ENCODE data around the gene RHOF.

Gene RHOF

DNA sequence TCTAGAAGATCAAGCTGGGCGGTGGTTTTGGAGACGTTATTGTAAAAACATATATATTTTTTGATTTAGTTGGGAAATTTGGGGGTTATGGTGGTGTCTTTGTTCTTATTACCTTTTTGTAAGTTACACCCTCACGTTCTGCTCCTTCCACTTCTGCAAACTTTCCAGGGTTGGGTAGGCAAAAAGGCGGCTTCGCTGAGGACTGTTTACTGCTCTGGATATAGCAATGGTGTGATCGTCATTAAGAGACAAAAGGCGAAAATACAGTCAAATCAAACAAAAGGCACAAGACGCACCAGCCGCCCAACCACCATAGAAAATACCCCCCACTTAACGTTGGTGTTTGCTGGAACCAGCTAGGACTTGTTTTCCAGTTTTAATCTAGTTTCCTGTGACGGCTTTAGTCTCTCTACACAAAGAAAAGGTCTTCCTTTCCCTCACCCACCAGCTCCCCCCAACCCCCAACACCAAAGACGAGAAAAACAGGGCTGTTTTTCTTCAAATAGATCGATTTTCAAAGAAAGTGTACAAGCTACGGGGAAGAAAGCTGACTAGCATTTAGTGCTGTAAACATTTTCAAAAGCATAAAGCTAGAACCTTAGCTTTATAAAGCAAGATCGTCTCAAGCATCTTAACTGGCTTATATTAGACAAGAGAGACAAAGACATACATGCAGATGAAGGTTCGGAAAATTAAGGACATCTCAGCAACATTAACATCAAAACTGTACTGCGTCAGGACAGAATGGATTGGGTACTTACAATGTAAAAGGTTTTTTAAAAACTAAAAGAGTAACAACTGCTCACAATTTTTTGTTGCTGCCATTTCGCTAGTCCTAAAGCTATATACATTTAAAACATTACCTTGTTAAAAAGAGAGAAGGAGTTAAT is 8.4 kb upstream of the RHOF start:
- no peak for DNase-seq

DNA sequence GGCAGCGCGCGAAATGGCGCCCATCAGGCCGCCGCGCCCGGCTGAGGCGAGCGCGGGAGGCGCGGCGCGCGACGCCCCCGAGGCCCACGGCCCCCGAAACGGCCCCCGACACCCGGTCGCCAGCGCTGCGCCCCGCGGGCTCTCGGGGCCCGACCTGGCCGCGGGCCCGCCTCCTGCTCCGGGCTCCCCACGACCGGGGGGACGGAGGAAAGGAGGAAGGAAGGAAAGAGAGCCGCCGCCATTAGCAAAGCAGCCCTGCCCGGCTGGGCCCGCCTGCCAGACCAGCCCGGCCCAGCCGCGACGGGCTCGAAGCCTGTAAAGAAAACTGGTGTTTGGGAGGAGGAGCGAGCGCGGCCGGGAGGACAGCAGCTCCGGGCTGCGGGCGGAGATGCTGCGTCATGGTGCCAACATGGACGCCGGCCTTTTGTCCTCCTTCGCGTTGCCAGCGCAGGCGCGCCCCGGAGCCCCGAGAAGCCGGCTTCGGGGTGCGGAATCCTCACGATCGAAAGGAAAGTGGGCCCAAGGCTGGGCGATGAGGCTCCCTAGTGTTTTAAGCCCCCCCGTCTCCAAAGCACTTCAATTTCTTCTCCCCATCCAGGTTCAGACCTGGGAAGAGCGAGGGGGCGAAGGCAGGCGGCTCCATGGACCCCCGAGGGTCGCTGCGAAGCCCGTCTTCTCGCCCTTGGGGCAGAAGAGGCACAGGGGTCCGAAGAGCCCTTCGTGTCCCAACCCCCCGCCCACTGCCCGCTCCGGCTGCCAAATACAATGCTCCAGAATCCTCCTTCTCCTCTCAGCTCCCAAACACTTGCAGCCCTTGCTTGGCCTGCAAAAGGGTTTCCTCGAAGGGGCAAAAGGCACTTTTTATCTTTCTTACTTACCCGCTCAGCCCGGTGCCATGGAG is 7.5 kb upstream of the RHOF start:
- Histone ChIP-seq H3K4me3 (ENCODE audit: control insufficient read depth in 1 of 7, extremely low read depth in 1 of 7, insufficient read depth in 4 of 7, low read depth in 2 of 7, low read length in 6 of 7) (peak overlapping the region; percentile 47 to 97 (median 89)), H3K4me1 (ENCODE audit: control extremely low read depth in 1 of 4, control insufficient read depth in 4 of 4, insufficient read depth in 4 of 4, low read length in 3 of 4) (peaks cover 15 to 57% (median 46%) of the 10 kb centered on the region in 4 experiments), H3K9me3 (ENCODE audit: control extremely low read depth in 1 of 5, control insufficient read depth in 4 of 5, insufficient read depth in 2 of 5, low read depth in 1 of 5, low read length in 4 of 5) (no peaks in the 10 kb centered on the region), H3K36me3 (ENCODE audit: control insufficient read depth in 4 of 4, insufficient read depth in 4 of 4, low read length in 3 of 4) (peaks cover 0 to 31% (median 13%) of the 10 kb centered on the region in 4 experiments), H3K27ac (ENCODE audit: insufficient read depth in 1 of 2, low read depth in 1 of 2, low read length in 2 of 2, poor library complexity in 1 of 2, severe bottlenecking in 2 of 2) (peak overlapping the region; percentile 96 to 98), H3K27me3 (replicated peaks in 2 of 5; ENCODE audit: control insufficient read depth in 4 of 5, insufficient read depth in 5 of 5, low read length in 4 of 5) (no peaks in the 10 kb centered on the region)
- CTCF ChIA-PET: interaction anchor here (1.1 to 12.9 kb wide), 5 partner anchors 4 to 93 kb away, joined by 5 to 462 read pairs (median 8); partner anchors contain the start of genes RHOF and SETD1B
- DNase-seq: peak; percentile 77 to 90 (median 86)
- POLR2A ChIA-PET: interaction anchor here (1.0 to 3.6 kb wide), 3 partner anchors 10 to 19 kb away, joined by 3 to 24 read pairs (median 5); no protein-coding TSS in a partner anchor
- under 1% methylated on average over 83 of the region's 86 CpGs for WGBS (ENCODE audit: insufficient coverage)

More for the DNA sequence above, 8.4 kb upstream of the RHOF start:
- Histone ChIP-seq H3K36me3 (ENCODE audit: control insufficient read depth in 4 of 4, insufficient read depth in 4 of 4, low read length in 3 of 4) (peaks cover 0 to 31% (median 9%) of the 10 kb centered on the region in 4 experiments), H3K9me3 (ENCODE audit: control extremely low read depth in 1 of 5, control insufficient read depth in 4 of 5, insufficient read depth in 2 of 5, low read depth in 1 of 5, low read length in 4 of 5) (no peaks in the 10 kb centered on the region), H3K4me3 (ENCODE audit: control insufficient read depth in 1 of 7, extremely low read depth in 1 of 7, insufficient read depth in 4 of 7, low read depth in 2 of 7, low read length in 6 of 7) (peak overlapping the region; percentile 47 to 97 (median 89)), H3K27me3 (replicated peaks in 2 of 5; ENCODE audit: control insufficient read depth in 4 of 5, insufficient read depth in 5 of 5, low read length in 4 of 5) (no peaks in the 10 kb centered on the region), H3K27ac (ENCODE audit: insufficient read depth in 1 of 2, low read depth in 1 of 2, low read length in 2 of 2, poor library complexity in 1 of 2, severe bottlenecking in 2 of 2) (peak overlapping the region; percentile 96 to 98), H3K4me1 (ENCODE audit: control extremely low read depth in 1 of 4, control insufficient read depth in 4 of 4, insufficient read depth in 4 of 4, low read length in 3 of 4) (peaks cover 17 to 62% (median 52%) of the 10 kb centered on the region in 4 experiments)
- ChIA-PET CTCF (interaction anchor here (0.9 to 12.9 kb wide), 7 partner anchors 5 to 92 kb away, joined by 3 to 462 read pairs (median 5); partner anchors contain the start of genes RHOF and SETD1B), POLR2A (interaction anchor here (0.6 to 3.6 kb wide), 4 partner anchors 10 to 34 kb away, joined by 4 to 24 read pairs (median 6); no protein-coding TSS in a partner anchor)
- 0% methylated on average over 7 of the region's 18 CpGs for WGBS (ENCODE audit: insufficient coverage)

DNA sequence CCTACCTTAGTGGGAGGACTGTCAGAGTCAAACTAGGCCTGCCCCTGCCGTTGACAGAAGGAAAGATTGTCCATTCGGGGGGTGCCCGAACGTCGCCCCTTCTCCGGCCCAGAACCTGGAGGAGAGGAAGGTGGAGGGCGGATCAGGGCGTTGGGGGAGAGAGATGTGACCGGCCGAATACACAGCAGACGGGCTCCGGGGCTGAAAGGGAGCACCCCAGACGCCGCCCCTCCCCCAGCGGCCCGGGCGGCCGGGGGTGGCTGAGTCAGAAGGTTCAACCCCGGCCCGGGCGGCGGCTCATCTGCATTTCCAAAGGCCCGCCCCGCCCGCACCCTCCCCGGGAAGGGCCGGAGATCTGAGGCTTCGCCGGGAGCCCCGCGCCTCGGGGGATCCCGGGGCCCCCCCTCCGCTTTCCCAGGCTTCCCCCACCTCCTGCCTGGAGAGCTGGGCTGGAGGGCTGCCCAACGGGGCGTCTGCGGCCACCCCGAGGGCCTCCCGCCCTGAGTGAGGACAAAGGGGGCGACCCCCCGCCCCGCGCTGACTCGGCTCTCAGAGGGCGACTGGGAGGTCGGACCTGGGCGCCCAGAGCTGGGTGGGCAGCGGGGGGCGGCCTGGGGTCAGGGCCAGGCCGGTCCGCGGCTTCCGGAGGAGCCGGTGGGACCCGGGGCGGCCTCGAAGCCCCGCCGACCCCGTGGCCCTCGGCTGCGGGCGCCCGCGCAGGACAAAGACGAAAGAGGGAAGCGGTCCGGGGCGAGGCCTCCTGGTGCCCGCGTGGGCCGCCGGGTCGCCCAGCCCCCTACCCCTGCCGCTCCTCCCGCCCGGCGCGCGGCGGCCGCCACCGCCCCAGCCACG is 6.6 kb upstream of the RHOF start:
- ChIA-PET CTCF (interaction anchor here (1.6 to 12.8 kb wide), 3 partner anchors 8 to 91 kb away, joined by 7 to 462 read pairs (median 90); partner anchors contain the start of genes PSMD9 and SETD1B), POLR2A (interaction anchor here (1.0 to 3.6 kb wide), 2 partner anchors 12 to 18 kb away, joined by 3 to 24 read pairs; no protein-coding TSS in a partner anchor)
- H3K36me3 ChIP-seq (ENCODE audit: control insufficient read depth in 4 of 4, insufficient read depth in 4 of 4, low read length in 3 of 4): peaks cover 0 to 36% (median 17%) of the 10 kb centered on the region in 4 experiments
- H3K27me3 ChIP-seq (replicated peaks in 2 of 5; ENCODE audit: control insufficient read depth in 4 of 5, insufficient read depth in 5 of 5, low read length in 4 of 5): no peaks in the 10 kb centered on the region
- no peaks in the 10 kb centered on the region for H3K9me3 ChIP-seq (ENCODE audit: control extremely low read depth in 1 of 5, control insufficient read depth in 4 of 5, insufficient read depth in 2 of 5, low read depth in 1 of 5, low read length in 4 of 5)
- H3K4me1 ChIP-seq (ENCODE audit: control extremely low read depth in 1 of 4, control insufficient read depth in 4 of 4, insufficient read depth in 4 of 4, low read length in 3 of 4): peaks cover 15 to 54% (median 43%) of the 10 kb centered on the region in 4 experiments
- H3K27ac ChIP-seq (ENCODE audit: insufficient read depth in 1 of 2, low read depth in 1 of 2, low read length in 2 of 2, poor library complexity in 1 of 2, severe bottlenecking in 2 of 2): peak overlapping the region; percentile 66 to 98
- DNase-seq: peak in 2 of 3 donors; percentile 67 to 78
- H3K4me3 ChIP-seq (ENCODE audit: control insufficient read depth in 1 of 7, extremely low read depth in 1 of 7, insufficient read depth in 4 of 7, low read depth in 2 of 7, low read length in 6 of 7): peak overlapping the region; percentile 47 to 97 (median 89)
- WGBS (ENCODE audit: insufficient coverage): 0% methylated on average over 54 of the region's 84 CpGs

DNA sequence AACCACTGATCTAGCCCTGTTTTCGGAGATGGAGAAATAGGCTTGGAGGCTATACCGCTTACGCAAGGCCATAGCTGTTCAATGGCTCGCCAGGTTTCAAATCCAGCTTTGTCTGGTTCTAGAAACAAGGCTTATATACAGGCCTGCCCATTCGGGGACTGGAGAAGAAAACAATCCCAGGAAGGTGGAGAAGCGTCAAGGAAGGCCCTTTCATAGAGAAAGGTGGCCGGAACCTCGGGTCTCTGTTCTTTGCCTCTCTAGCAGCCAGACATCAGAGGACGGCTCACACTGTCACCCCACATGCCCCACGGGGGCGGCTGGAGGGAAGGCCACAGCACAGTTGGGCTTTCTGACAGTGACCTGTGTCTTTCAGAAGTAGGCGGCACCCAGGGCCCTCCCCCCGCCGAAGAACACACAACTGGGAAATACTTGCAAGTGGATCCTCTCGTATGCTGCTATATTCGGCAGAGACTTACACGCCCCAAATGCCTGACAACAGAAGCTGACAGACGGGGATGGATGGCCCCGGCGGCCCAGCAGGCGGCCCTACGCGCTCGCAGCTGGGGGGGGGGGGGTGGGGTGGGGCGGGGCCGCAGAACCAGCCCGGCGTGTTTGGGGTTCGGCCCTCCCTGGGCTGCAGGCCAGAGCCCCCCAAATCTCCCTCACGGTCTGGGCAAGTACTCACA is 5.8 kb upstream of the RHOF start:
- Histone ChIP-seq H3K27me3 (replicated peaks in 2 of 5; ENCODE audit: control insufficient read depth in 4 of 5, insufficient read depth in 5 of 5, low read length in 4 of 5) (no peaks in the 10 kb centered on the region), H3K36me3 (ENCODE audit: control insufficient read depth in 4 of 4, insufficient read depth in 4 of 4, low read length in 3 of 4) (peaks cover 0 to 36% (median 17%) of the 10 kb centered on the region in 4 experiments), H3K4me1 (ENCODE audit: control extremely low read depth in 1 of 4, control insufficient read depth in 4 of 4, insufficient read depth in 4 of 4, low read length in 3 of 4) (peaks cover 15 to 57% (median 49%) of the 10 kb centered on the region in 4 experiments), H3K27ac (ENCODE audit: insufficient read depth in 1 of 2, low read depth in 1 of 2, low read length in 2 of 2, poor library complexity in 1 of 2, severe bottlenecking in 2 of 2) (peak overlapping the region in 1 of 2 experiments; percentile 98), H3K9me3 (ENCODE audit: control extremely low read depth in 1 of 5, control insufficient read depth in 4 of 5, insufficient read depth in 2 of 5, low read depth in 1 of 5, low read length in 4 of 5) (no peaks in the 10 kb centered on the region), H3K4me3 (ENCODE audit: control insufficient read depth in 1 of 7, extremely low read depth in 1 of 7, insufficient read depth in 4 of 7, low read depth in 2 of 7, low read length in 6 of 7) (peak overlapping the region; percentile 47 to 97 (median 89))
- WGBS (ENCODE audit: insufficient coverage): 59% methylated on average over 12 of the region's 30 CpGs
- ChIA-PET CTCF (interaction anchor here (1.2 to 12.8 kb wide), 8 partner anchors 9 to 119 kb away, joined by 3 to 462 read pairs (median 6); partner anchors contain the start of genes CFAP251, PSMD9 and SETD1B), POLR2A (interaction anchor here (1.5 to 3.6 kb wide), 2 partner anchors 12 kb away, joined by 8 to 24 read pairs; no protein-coding TSS in a partner anchor)
- DNase-seq: peak; percentile 57 to 83 (median 78)

DNA sequence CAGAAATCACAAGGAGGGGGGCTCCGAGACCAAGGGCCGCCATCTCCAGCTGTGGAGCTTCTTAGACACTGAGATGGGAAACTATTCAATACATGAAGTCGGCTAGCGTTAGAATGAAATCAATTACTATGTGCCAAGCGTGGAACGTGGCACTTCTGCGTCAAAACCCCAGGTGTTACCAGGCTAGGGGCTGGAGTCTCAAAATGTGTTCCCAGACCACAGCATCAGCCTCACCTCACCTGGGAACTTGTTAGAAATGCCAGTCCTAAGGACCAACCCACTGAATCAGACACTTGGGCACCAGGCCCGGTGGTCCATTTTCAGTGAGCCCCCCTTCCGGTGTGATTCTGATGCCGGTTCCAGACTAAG is 5.3 kb upstream of the RHOF start:
- Histone ChIP-seq H3K27ac (ENCODE audit: insufficient read depth in 1 of 2, low read depth in 1 of 2, low read length in 2 of 2, poor library complexity in 1 of 2, severe bottlenecking in 2 of 2) (peak overlapping the region in 1 of 2 experiments; percentile 67), H3K4me3 (ENCODE audit: control insufficient read depth in 1 of 7, extremely low read depth in 1 of 7, insufficient read depth in 4 of 7, low read depth in 2 of 7, low read length in 6 of 7) (peak overlapping the region in 5 of 7 experiments; percentile 33 to 92 (median 57)), H3K9me3 (ENCODE audit: control extremely low read depth in 1 of 5, control insufficient read depth in 4 of 5, insufficient read depth in 2 of 5, low read depth in 1 of 5, low read length in 4 of 5) (no peaks in the 10 kb centered on the region), H3K4me1 (ENCODE audit: control extremely low read depth in 1 of 4, control insufficient read depth in 4 of 4, insufficient read depth in 4 of 4, low read length in 3 of 4) (peaks cover 15 to 60% (median 53%) of the 10 kb centered on the region in 4 experiments), H3K27me3 (replicated peaks in 2 of 5; ENCODE audit: control insufficient read depth in 4 of 5, insufficient read depth in 5 of 5, low read length in 4 of 5) (no peaks in the 10 kb centered on the region), H3K36me3 (ENCODE audit: control insufficient read depth in 4 of 4, insufficient read depth in 4 of 4, low read length in 3 of 4) (peaks cover 0 to 36% (median 17%) of the 10 kb centered on the region in 4 experiments)
- POLR2A ChIA-PET: interaction anchor here (0.9 to 1.5 kb wide), 2 partner anchors 11 to 13 kb away, joined by 3 to 8 read pairs; no protein-coding TSS in a partner anchor
- DNase-seq: no peak
- WGBS (ENCODE audit: insufficient coverage): 91% methylated on average over 10 of the region's 10 CpGs
- CTCF ChIA-PET: interaction anchor here (0.6 to 12.8 kb wide), 9 partner anchors 9 to 229 kb away, joined by 3 to 462 read pairs (median 5); partner anchors contain the start of genes CFAP251, PSMD9 and SETD1B
